ENCODE results near the gene MRPL2.
A peak's percentile ranks its signal among the peaks of the same experiment; 100 is the strongest.

The MRPL2 gene

DNA sequence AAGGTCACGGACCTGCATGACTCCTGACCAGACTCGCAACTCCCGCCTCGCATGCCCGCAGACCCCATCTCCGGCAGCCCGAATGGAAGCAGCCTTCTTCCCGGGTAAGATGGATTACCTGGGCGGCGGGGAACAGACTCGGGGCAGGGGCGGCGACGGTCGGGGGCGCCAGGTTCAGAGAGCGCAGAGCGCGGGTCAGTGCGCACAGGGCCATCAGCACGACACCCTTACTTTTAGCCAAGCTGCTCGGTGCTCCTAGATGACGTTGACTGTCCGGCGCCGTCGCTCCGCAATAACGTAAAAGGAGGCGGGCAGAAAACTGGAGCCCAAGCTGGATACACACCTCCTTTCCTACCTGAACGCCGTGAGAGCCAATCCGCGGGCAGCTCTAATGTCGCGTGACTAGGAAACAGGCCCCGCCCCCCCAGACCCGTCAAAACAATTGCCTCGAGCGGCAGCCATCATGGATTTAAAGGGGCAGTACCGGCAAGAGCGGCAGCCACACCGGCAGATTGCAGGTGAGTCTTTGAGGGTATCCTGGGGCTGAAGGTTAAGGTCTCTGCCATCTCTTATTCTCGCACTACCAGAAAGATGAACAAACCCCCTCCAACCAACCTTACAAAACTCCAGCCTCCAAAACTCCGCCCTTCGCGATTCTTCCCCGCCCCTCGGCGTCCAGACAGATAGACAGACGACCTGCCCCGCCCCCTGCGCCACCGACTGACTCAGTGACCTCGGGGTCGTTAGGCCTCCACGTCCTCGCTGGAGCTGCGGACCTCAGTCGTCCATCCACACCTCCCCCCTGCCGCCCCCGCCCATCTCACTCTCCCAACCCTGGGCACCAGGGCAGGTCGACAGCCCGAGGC, at the start of gene MRPL2, which contains the start of gene KLC4 (continued):
- TF ChIP-seq, protein P1, sequence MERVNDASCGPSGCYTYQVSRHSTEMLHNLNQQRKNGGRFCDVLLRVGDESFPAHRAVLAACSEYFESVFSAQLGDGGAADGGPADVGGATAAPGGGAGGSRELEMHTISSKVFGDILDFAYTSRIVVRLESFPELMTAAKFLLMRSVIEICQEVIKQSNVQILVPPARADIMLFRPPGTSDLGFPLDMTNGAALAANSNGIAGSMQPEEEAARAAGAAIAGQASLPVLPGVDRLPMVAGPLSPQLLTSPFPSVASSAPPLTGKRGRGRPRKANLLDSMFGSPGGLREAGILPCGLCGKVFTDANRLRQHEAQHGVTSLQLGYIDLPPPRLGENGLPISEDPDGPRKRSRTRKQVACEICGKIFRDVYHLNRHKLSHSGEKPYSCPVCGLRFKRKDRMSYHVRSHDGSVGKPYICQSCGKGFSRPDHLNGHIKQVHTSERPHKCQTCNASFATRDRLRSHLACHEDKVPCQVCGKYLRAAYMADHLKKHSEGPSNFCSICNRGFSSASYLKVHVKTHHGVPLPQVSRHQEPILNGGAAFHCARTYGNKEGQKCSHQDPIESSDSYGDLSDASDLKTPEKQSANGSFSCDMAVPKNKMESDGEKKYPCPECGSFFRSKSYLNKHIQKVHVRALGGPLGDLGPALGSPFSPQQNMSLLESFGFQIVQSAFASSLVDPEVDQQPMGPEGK (tag by site-specific recombination; IDR thresholded peaks at IDR 0.05) = peak; percentile 23; the same call in 1 of the 2 replicates
- 0 out of 2 replicates have a peak, but pooled peaks have one; percentile 10 for TF ChIP-seq ZBTB20 (tag by site-specific recombination; IDR thresholded peaks at IDR 0.05)
- TF ChIP-seq, protein P2, sequence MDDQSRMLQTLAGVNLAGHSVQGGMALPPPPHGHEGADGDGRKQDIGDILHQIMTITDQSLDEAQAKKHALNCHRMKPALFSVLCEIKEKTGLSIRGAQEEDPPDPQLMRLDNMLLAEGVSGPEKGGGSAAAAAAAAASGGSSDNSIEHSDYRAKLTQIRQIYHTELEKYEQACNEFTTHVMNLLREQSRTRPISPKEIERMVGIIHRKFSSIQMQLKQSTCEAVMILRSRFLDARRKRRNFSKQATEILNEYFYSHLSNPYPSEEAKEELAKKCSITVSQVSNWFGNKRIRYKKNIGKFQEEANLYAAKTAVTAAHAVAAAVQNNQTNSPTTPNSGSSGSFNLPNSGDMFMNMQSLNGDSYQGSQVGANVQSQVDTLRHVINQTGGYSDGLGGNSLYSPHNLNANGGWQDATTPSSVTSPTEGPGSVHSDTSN (CRISPR knock-in tag; IDR thresholded peaks at IDR 0.05) = peak; percentile 92
- TF ChIP-seq ZFP69B (tag by site-specific recombination; IDR thresholded peaks at IDR 0.05) = peak; percentile 68; the same call in 1 of the 2 replicates
- no peak for TF ChIP-seq SCRT1 (tag by site-specific recombination; IDR thresholded peaks at IDR 0.05; ENCODE audit: borderline replicate concordance)
- peak; percentile 73; the same call in 1 of the 2 replicates for TF ChIP-seq ZNF660 (tag by site-specific recombination; IDR thresholded peaks at IDR 0.05)
- TF ChIP-seq, protein P3, sequence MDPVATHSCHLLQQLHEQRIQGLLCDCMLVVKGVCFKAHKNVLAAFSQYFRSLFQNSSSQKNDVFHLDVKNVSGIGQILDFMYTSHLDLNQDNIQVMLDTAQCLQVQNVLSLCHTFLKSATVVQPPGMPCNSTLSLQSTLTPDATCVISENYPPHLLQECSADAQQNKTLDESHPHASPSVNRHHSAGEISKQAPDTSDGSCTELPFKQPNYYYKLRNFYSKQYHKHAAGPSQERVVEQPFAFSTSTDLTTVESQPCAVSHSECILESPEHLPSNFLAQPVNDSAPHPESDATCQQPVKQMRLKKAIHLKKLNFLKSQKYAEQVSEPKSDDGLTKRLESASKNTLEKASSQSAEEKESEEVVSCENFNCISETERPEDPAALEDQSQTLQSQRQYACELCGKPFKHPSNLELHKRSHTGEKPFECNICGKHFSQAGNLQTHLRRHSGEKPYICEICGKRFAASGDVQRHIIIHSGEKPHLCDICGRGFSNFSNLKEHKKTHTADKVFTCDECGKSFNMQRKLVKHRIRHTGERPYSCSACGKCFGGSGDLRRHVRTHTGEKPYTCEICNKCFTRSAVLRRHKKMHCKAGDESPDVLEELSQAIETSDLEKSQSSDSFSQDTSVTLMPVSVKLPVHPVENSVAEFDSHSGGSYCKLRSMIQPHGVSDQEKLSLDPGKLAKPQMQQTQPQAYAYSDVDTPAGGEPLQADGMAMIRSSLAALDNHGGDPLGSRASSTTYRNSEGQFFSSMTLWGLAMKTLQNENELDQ (tag by site-specific recombination; IDR thresholded peaks at IDR 0.05; ENCODE audit: low read depth) = no peak
- TF ChIP-seq, protein P4, sequence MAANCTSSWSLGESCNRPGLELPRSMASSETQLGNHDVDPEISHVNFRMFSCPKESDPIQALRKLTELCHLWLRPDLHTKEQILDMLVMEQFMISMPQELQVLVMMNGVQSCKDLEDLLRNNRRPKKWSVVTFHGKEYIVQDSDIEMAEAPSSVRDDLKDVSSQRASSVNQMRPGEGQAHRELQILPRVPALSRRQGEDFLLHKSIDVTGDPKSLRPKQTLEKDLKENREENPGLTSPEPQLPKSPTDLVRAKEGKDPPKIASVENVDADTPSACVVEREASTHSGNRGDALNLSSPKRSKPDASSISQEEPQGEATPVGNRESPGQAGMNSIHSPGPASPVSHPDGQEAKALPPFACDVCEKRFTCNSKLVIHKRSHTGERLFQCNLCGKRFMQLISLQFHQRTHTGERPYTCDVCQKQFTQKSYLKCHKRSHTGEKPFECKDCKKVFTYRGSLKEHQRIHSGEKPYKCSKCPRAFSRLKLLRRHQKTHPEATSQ (tag by site-specific recombination; IDR thresholded peaks at IDR 0.05) = no peak
- TF ChIP-seq ZNF175 (tag by site-specific recombination; IDR thresholded peaks at IDR 0.05) = no peak
- TF ChIP-seq, protein P5, sequence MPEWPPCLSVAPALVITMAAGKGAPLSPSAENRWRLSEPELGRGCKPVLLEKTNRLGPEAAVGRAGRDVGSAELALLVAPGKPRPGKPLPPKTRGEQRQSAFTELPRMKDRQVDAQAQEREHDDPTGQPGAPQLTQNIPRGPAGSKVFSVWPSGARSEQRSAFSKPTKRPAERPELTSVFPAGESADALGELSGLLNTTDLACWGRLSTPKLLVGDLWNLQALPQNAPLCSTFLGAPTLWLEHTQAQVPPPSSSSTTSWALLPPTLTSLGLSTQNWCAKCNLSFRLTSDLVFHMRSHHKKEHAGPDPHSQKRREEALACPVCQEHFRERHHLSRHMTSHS (tag by site-specific recombination; IDR thresholded peaks at IDR 0.05) = no peak
- TF ChIP-seq SP3 (tag by site-specific recombination; IDR thresholded peaks at IDR 0.05) = peak; percentile 91
- no peak for TF ChIP-seq ZFP37 (tag by site-specific recombination; IDR thresholded peaks at IDR 0.05)
- no peak for TF ChIP-seq ZNF624 (tag by site-specific recombination; IDR thresholded peaks at IDR 0.05)
- TF ChIP-seq, protein P6, sequence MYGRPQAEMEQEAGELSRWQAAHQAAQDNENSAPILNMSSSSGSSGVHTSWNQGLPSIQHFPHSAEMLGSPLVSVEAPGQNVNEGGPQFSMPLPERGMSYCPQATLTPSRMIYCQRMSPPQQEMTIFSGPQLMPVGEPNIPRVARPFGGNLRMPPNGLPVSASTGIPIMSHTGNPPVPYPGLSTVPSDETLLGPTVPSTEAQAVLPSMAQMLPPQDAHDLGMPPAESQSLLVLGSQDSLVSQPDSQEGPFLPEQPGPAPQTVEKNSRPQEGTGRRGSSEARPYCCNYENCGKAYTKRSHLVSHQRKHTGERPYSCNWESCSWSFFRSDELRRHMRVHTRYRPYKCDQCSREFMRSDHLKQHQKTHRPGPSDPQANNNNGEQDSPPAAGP (tag by site-specific recombination; IDR thresholded peaks at IDR 0.05) = no peak
- TF ChIP-seq TRIM28 (IDR thresholded peaks at IDR 0.05; ENCODE audit: borderline replicate concordance, low read length) = no peak
- no peak for TF ChIP-seq ZNF549 (tag by site-specific recombination; IDR thresholded peaks at IDR 0.05)
- no peak for TF ChIP-seq ZNF621 (tag by site-specific recombination; IDR thresholded peaks at IDR 0.05)
- no peak for TF ChIP-seq ZNF184 (tag by site-specific recombination; IDR thresholded peaks at IDR 0.05)
- no peak for TF ChIP-seq ZNF311 (tag by site-specific recombination; IDR thresholded peaks at IDR 0.05; ENCODE audit: borderline replicate concordance)
- TF ChIP-seq ZBTB21 (tag by site-specific recombination; IDR thresholded peaks at IDR 0.05) = peak; percentile 81
- TF ChIP-seq, protein P7, sequence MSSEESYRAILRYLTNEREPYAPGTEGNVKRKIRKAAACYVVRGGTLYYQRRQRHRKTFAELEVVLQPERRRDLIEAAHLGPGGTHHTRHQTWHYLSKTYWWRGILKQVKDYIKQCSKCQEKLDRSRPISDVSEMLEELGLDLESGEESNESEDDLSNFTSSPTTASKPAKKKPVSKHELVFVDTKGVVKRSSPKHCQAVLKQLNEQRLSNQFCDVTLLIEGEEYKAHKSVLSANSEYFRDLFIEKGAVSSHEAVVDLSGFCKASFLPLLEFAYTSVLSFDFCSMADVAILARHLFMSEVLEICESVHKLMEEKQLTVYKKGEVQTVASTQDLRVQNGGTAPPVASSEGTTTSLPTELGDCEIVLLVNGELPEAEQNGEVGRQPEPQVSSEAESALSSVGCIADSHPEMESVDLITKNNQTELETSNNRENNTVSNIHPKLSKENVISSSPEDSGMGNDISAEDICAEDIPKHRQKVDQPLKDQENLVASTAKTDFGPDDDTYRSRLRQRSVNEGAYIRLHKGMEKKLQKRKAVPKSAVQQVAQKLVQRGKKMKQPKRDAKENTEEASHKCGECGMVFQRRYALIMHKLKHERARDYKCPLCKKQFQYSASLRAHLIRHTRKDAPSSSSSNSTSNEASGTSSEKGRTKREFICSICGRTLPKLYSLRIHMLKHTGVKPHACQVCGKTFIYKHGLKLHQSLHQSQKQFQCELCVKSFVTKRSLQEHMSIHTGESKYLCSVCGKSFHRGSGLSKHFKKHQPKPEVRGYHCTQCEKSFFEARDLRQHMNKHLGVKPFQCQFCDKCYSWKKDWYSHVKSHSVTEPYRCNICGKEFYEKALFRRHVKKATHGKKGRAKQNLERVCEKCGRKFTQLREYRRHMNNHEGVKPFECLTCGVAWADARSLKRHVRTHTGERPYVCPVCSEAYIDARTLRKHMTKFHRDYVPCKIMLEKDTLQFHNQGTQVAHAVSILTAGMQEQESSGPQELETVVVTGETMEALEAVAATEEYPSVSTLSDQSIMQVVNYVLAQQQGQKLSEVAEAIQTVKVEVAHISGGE (tag by site-specific recombination; conservative IDR thresholded peaks at IDR 0.05; ENCODE audit: low read depth) = 0 out of 2 replicates have a peak, but pooled peaks have one; percentile 16
- peak; percentile 74 for TF ChIP-seq YY2 (tag by site-specific recombination; IDR thresholded peaks at IDR 0.05)
- TF ChIP-seq ZNF433 (tag by site-specific recombination; IDR thresholded peaks at IDR 0.05; ENCODE audit: low read depth) = no peak
- no peak for TF ChIP-seq ZNF776 (tag by site-specific recombination; IDR thresholded peaks at IDR 0.05; ENCODE audit: borderline replicate concordance)
- no peak for TF ChIP-seq FEZF1 (tag by site-specific recombination; IDR thresholded peaks at IDR 0.05)

Data from HEK293 (cell line).